SK-N-SH (cell line): ENCODE measurements around the gene PELI2. TPM values are rescaled to one million over a fixed set of nuclear protein-coding genes. Genes with fewer than 3 reads are reported as not detected.

ENCODE experiments used
- CTCF ChIA-PET: fragments of 300-600, 350-600 bp; formaldehyde crosslinking; extraction: SDS; loops from one replicate; lab custom pipeline; 2021; lab: Yijun Ruan, JAX
- POLR2A ChIA-PET: fragments of 350-600 bp; sonication (Branson Sonifier 250); formaldehyde crosslinking; extraction: SDS; loops from one replicate; lab custom pipeline; 2020; ENCODE audit warnings: antibody characterized with exemption, inconsistent platforms; lab: Yijun Ruan, JAX
- DNase-seq: peaks from one replicate; pipeline ENCODE4 v3.0.0; 2012
- H2AFZ ChIP-seq: fragments of 200-600 bp; sonication (generic); 2 replicates; pipeline ENCODE4 v1.8.1; 2016; ENCODE audit warnings: antibody characterized with exemption, mild to moderate bottlenecking, low read depth
- H3F3A ChIP-seq: fragments of 200-600 bp; sonication (generic); replicated peaks from 2 replicates; pipeline ENCODE3; 2016; ENCODE audit warnings: antibody characterized with exemption, mild to moderate bottlenecking; ENCODE audit not compliant: insufficient read depth
- H3K27ac ChIP-seq, 2 experiments: fragments of 200-500 bp in 1 of 2; fragments of 200-600 bp in 1 of 2; sonication (Bioruptor generic) in 1 of 2; sonication (generic), shearing (Covaris generic) in 1 of 2; 2 replicates each; pipeline versions ENCODE4 v1.5.1 to v1.6.1; 2014 to 2016; ENCODE audit warnings: low read depth in 2 of 2, inconsistent platforms in 1 of 2, low read length in 1 of 2, mild to moderate bottlenecking in 1 of 2, mixed read lengths in 1 of 2
- H3K27me3 ChIP-seq: fragments of 200-600 bp; sonication (generic), shearing (Covaris generic); 2 replicates; pipeline ENCODE4 v1.6.1; 2016; ENCODE audit warnings: mixed run types; ENCODE audit not compliant: insufficient read depth
- H3K36me3 ChIP-seq, 2 experiments: fragments of 200-500 bp in 1 of 2; fragments of 200-600 bp in 1 of 2; sonication (Bioruptor generic) in 1 of 2; sonication (generic) in 1 of 2; replicated peaks in 1 of 2; 2 replicates each; pipeline versions ENCODE3 to v1.5.1; 2014 to 2016; ENCODE audit warnings: low read length in 1 of 2, mild to moderate bottlenecking in 1 of 2; ENCODE audit not compliant: insufficient read depth in 2 of 2, control insufficient read depth in 1 of 2
- H3K4me1 ChIP-seq, 2 experiments: fragments of 200-500 bp in 1 of 2; fragments of 200-600 bp in 1 of 2; sonication (Bioruptor generic) in 1 of 2; sonication (generic), shearing (Covaris generic) in 1 of 2; 2 replicates each; pipeline versions ENCODE4 v1.5.1 to v1.6.1; 2014 to 2016; ENCODE audit warnings: low read depth in 1 of 2, low read length in 1 of 2, mixed run types in 1 of 2; ENCODE audit not compliant: insufficient read depth in 2 of 2, control insufficient read depth in 1 of 2
- H3K4me2 ChIP-seq: fragments of 200-600 bp; sonication (generic), shearing (Covaris generic); 2 replicates; pipeline ENCODE4 v1.6.1; 2017; ENCODE audit warnings: mixed run types
- H3K4me3 ChIP-seq, 2 experiments: fragments of 200-500 bp in 1 of 2; fragments of 200-600 bp in 1 of 2; sonication (Bioruptor generic) in 1 of 2; sonication (generic), shearing (Covaris generic) in 1 of 2; 2 replicates each; pipeline versions ENCODE4 v1.5.1 to v1.8.1; 2014 to 2016; ENCODE audit warnings: low read depth in 2 of 2, inconsistent platforms in 1 of 2, low read length in 1 of 2, mild to moderate bottlenecking in 1 of 2, mixed read lengths in 1 of 2, moderate library complexity in 1 of 2
- H3K79me2 ChIP-seq: fragments of 200-600 bp; sonication (generic); 2 replicates; pipeline ENCODE4 v1.8.1; 2017; ENCODE audit warnings: mild to moderate bottlenecking; ENCODE audit not compliant: insufficient read depth
- H3K9ac ChIP-seq: fragments of 200-600 bp; sonication (generic); 2 replicates; pipeline ENCODE4 v1.6.1; 2017; ENCODE audit warnings: mixed run types
- H3K9me2 ChIP-seq: fragments of 200-600 bp; sonication (generic); 2 replicates; pipeline ENCODE4 v1.6.1; 2017; ENCODE audit warnings: mixed run types
- H3K9me3 ChIP-seq: fragments of 200-600 bp; sonication (generic); 2 replicates; pipeline ENCODE4 v1.6.1; 2017; ENCODE audit warnings: mixed run types, mild to moderate bottlenecking, moderate library complexity
- H4K20me1 ChIP-seq: fragments of 200-600 bp; sonication (generic); 2 replicates; pipeline ENCODE4 v1.6.1; 2017; ENCODE audit warnings: mild to moderate bottlenecking, mixed run types; ENCODE audit not compliant: insufficient read depth
- CHD2 ChIP-seq: fragments of 150-350 bp; IDR thresholded peaks from 2 replicates; pipeline ENCODE4 v1.6.1; 2018; ENCODE audit warnings: low read length; ENCODE audit not compliant: partially characterized antibody
- ELF1 ChIP-seq: IDR thresholded peaks from 2 replicates; pipeline ENCODE4 v1.4.0; 2012
- FOSL2 ChIP-seq: IDR thresholded peaks from 2 replicates; pipeline ENCODE4 v1.4.0; 2012; ENCODE audit warnings: low read depth, mild to moderate bottlenecking, moderate library complexity, borderline replicate concordance
- FOXJ3 ChIP-seq: sonication (generic); formaldehyde crosslinking; IDR thresholded peaks from 2 replicates; pipeline ENCODE4 v1.5.1; 2020; ENCODE audit warnings: mild to moderate bottlenecking, missing genetic modification reagents
- FOXM1 ChIP-seq: IDR thresholded peaks from 2 replicates; pipeline ENCODE4 v1.4.0; 2012; ENCODE audit warnings: low read depth, mild to moderate bottlenecking
- JUND ChIP-seq: IDR thresholded peaks from 2 replicates; pipeline ENCODE4 v1.4.0; 2012
- NRF1 ChIP-seq: IDR thresholded peaks from 2 replicates; pipeline ENCODE4 v1.6.1; 2012; ENCODE audit warnings: low read depth, mild to moderate bottlenecking, low read length
- POLR2AphosphoS5 ChIP-seq: IDR thresholded peaks from 2 replicates; pipeline ENCODE4 v1.6.1; 2012; ENCODE audit warnings: low read depth, low read length
- REST ChIP-seq: IDR thresholded peaks from 2 replicates; pipeline ENCODE4 v1.6.1; 2012; ENCODE audit warnings: mild to moderate bottlenecking, low read depth, low read length, moderate library complexity
- TCF12 ChIP-seq: IDR thresholded peaks from 2 replicates; pipeline ENCODE4 v1.4.0; 2012
- TEAD4 ChIP-seq: IDR thresholded peaks from 2 replicates; pipeline ENCODE4 v1.4.0; 2012; ENCODE audit warnings: mild to moderate bottlenecking, borderline replicate concordance; ENCODE audit not compliant: insufficient read depth
- USF2 ChIP-seq: fragments of 150-350 bp; IDR thresholded peaks from 2 replicates; pipeline ENCODE4 v1.6.1; 2017; ENCODE audit warnings: antibody characterized with exemption, low read length, low read depth, borderline replicate concordance
- WGBS: methylation state at CpG from one replicate; pipeline ENCODE4 v1.1.6; 2017; ENCODE audit warnings: low lambda C conversion rate; 5-methylcytosine and 5-hydroxymethylcytosine counted together
- polyA plus RNA-seq, 3 experiments: library from polyadenylated mRNA; depleted of rRNA; stranded (reverse); fragments of >200 nt; gene quantifications; 2 replicates each; pipeline ENCODE4 v1.2.3, GENCODE V29; 2012

PELI2 gene
- polyA plus RNA-seq, 1 of the 3 experiments (the other 2 are of a cell fraction): not detected

- no peak for DNase-seq
- H3K27ac ChIP-seq: peak overlapping the region in 1 of 2 experiments; percentile 32; a peak in 1 of 4 replicates
- ChIA-PET CTCF (interaction anchor here (0.6 to 2.1 kb wide), 2 partner anchors 9 to 1724 kb away, joined by 3 to 4 read pairs; no protein-coding TSS in a partner anchor), POLR2A (no interaction called here)
- H3K36me3 ChIP-seq: no peaks in the 10 kb centered on the region
- H4K20me1 ChIP-seq: no peaks in the 10 kb centered on the region
- WGBS: 43% methylated on average over 9 of the region's 9 CpGs
- H3K9me3 ChIP-seq: no peaks in the 10 kb centered on the region
- no peaks in the 10 kb centered on the region for H3K79me2 ChIP-seq
- no peak overlapping the region for H3K4me3 ChIP-seq
- peak overlapping the region; percentile 73 for H2AFZ ChIP-seq
- peaks cover 2 to 5% of the 10 kb centered on the region in 2 experiments; a peak in 3 of 4 replicates for H3K4me1 ChIP-seq
- H3K9ac ChIP-seq: no peak overlapping the region
- H3K4me2 ChIP-seq: no peak overlapping the region
- H3K9me2 ChIP-seq: no peaks in the 10 kb centered on the region
- no peaks in the 10 kb centered on the region for H3K27me3 ChIP-seq
- TF ChIP-seq FOSL2 (peak; percentile 38; the same call in 1 of the 2 replicates), NRF1 (no peak), USF2 (no peak), JUND (no peak; the same call in 1 of the 2 replicates), CHD2 (no peak), REST (no peak), POLR2AphosphoS5 (no peak), FOXM1 (no peak), ELF1 (no peak), FOXJ3 (CRISPR knock-in tag) (no peak), TEAD4 (no peak), TCF12 (peak; percentile 22; the same call in 1 of the 2 replicates)
- no peaks in the 10 kb centered on the region for H3F3A ChIP-seq
Measured at GRCh38 chr14:56333359-56334292, 215.4 kb downstream of the PELI2 start.
